Activated T-cell treated with anti-CD3 and anti-CD28 coated beads for 1 hour (primary cell): ENCODE measurements around the gene BBS9.
"Not testable (repeated sequence)": the region's sequence is repeated elsewhere in the genome, so short reads cannot be mapped to it uniquely, and the experiment has no call there.

Experiments used
- DNase-seq: peaks from one replicate; pipeline ENCODE4 v3.0.0-alpha.2; 2020; ENCODE audit warnings: low read depth

Gene BBS9

DNA sequence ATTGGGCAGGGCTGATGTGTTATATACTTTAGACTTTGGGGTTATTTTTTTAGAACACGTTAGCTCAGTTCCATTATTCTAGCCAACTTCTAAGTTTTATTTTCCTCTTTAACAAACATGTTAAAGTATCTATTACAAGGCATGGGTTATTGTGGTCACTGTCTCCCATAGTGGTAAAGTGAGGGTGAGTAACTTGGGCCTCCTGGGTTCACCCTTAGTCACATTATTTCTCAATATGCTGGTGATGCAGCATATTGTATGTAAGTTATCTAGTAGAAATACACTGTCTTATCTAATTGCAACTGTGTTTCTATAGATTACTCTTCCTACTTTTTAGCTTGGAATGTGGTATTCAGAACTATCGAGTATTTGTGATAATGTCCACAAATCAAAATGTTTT lies 65.9 kb downstream of the BBS9 start:
- DNase-seq = no peak

DNA sequence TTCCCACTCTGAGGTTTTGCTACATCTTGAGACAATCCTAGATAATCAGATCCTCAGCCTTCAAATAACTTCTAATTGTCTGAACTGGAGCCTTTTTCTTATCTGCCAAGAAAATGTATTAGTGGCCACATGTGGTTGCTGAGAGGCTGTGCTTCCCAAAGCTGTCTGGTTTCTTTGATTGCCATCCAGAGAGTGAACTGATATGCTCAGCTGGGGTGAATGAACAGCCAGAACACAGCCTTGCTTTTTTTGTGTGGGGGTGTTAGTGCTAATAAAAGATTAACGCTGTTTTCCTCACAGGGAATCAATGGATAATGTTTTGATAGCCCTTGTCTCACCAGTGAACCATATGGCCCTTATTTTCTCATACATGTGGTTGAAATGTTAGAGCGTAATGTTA lies 66.9 kb downstream of the BBS9 start:
- DNase-seq = no peak

DNA sequence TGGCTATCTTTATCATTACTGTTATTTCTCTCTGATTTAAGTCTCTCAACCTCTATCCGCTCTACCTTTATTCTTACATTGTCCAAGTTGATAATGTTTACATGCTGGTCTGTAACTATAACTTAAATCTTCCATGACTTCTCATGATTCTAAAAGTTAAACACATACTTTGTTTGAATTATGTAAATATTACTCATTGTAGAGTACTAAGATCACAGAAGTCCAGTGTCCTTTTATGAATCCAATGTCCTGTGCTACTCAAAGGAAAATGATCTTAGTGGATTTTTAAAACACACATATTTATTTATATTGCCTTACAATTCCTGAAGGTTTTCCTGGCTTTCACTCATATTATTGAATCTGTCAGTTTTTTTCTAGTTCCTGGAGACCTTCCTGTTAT lies 70.9 kb downstream of the BBS9 start:
- DNase-seq = no peak

DNA sequence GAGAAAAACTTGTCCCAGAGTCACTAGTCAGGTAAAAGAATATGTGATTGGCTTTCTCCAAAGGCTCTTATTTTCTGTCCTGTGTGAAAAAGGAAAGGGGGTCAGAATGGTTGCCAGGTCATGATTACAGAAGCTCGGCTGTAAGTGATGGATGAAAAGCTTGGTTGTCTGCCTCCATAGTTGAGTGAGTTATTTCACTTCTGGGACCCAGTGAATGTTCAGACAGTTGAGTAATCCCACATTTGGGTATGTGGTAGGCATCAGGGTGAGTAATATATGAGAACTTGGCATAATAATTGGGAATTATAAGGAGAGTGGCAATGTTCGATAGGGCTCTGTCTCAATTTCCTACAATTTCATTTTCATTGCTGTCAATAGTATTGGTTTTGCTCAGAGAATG lies 72.5 kb downstream of the BBS9 start:
- no peak for DNase-seq

DNA sequence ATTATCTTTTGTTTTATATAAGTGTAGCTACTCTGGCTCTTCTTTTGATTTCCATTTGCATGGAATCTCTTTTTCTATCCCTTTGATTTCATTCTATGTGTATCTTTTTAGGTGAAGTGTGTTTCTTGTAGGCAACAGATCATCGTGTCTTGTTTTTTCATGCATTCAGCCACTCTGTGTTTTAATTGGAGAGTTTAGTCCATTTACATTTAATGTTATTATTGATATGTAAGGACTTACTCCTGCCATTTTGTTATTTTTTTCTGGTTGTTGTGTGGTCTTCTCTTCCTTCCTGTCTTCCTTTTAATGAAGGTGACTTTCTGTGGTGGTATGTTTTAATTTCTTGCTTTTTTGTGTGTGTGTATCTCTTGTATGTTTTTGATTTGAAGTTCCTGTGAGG lies 81.6 kb downstream of the BBS9 start:
- DNase-seq = no peak

DNA sequence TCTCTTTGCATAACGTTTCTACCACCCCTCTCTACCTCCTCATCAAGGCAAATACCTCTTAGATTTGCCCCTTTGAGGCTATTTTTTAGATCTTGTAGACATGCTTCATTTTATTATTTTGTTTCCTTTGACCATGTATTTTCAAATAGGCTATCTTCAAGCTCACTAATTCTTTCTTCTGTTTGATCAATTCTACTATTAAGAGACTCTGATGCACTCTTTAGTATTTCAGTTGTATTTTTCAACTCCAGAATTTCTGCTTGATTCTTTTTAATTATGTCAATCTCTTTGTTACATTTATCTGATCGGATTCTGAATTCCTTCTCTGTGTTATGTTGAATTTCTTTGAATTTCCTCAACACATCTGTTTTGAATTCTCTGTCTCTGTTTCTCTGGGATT lies 82.8 kb downstream of the BBS9 start:
- DNase-seq = no peak

DNA sequence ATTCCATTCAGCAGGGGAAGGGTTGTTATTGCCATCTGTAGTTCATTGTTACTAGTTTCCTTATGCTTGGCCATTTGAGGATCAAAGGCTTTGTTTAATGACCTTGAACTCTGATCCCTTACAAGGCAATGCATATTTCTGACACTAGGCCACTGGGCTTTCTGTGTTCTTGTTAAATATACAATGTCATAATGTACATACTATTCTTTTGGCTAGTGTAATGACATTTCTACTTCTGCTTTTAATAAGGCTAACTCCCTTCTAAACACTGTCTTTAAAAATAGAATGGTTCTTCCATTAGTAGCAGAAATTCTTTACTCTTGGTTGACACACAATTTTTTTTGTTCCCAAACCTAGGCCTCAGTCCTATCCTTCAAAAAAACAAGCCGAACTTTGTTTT lies 86.6 kb downstream of the BBS9 start:
- no peak for DNase-seq

DNA sequence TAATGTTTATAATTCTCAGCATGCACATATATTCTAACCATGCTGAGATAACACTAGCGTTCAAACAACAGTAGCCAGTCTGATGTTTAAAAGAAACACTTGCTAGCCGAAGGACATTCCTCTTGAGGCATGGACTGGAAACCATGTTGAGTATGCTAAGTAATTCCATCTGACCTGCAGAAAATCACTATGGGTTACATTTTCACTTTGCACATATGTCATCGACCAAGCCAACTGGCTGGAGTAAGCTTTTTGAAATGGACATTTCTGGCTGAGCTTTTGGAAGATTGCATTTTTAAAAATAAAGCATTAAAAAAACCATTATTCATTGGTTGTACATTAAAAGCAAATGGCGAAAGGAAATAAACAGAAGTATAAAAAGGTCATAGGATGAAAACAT lies 88.2 kb downstream of the BBS9 start:
- no peak for DNase-seq

DNA sequence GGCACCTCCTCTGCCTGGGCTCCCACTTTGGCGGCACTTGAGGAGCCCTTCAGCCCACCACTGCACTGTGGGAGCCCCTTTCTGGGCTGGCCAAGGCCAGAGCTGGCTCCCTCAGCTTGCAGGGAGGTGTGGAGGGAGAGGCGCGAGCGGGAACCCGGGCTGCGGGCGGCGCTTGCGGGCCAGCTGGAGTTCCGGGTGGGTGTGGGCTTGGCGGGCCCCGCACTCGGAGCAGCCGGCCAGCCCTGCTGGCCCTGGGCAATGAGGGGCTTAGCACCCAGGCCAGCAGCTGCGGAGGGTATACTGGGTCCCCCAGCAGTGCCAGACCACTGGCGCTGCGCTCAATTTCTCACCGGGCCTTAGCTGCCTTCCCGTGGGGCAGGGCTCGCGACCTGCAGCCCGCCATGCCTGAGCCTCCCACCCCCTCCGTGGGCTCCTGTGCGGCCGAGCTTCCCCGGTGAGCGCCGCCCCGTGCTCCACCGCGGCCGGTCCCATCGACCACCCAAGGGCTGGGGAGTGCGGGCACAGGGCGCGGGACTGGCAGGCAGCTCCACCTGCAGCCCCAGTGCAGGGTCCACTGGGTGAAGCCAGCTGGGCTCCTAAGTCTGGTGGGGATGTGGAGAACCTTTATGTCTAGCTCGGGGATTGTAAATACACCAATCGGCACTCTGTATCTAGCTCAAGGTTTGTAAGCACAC lies 89.6 kb downstream of the BBS9 start:
- not testable (repeated sequence) for DNase-seq

DNA sequence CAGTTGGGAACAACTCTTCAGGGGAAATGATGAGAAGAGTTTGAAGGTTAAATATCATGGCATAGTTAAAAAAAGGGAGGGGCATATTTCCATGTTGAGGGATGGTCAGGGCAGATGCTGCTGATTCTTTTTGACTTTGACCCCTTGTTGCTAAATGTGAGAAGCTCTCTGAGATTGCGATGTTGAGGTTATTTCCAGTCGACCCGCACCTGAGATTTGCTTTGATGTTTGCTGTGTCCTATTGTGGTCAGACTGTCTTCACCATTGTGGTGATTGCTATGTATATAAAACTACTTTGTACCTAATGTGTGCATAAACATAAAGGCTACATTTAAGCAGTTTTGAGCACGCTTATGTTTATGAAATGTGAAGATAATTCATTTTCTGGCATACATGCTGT lies 90.9 kb downstream of the BBS9 start:
- no peak for DNase-seq

DNA sequence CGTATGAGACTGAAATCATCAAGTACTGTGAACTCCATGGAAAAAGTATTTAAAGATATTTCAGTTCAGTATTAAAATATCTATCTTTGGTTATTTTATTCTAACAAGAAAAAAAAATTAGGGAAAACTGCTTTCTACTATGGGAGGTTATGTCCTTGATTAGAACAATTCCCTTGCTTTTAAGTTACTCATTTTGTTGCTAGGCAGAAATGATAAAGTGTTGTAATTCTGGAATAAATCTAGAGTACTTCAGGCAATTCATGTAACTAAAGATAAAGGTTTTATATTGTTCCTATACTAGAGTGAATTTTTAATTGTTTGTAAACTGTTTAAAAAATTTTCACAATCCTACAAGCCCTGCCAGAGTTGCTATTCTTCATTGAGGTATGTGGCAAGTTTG lies 92.0 kb downstream of the BBS9 start:
- DNase-seq = no peak

DNA sequence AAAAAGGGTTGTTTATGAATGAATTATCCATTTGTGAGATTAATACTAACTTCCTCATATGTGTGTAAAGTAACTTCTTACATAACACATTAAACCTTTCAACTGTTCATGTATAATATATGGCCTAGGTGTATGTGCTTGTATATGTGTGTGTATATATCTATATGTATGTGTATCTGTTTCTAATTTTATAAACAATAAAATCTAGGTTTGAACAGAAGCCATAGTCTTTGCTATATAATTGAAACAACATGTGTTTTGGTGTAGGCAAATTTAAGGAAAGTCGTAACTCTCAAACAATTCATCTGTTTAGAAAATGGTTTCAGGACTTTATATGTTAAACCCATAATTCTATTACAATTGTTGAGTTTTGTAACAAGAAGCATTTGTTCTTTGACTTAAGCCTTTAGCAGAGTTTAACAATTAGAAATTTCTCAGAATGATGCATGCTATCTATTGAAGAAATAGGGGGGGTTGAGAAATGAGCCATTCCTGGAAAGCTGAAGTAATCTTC lies 103.3 kb downstream of the BBS9 start:
- DNase-seq = no peak

DNA sequence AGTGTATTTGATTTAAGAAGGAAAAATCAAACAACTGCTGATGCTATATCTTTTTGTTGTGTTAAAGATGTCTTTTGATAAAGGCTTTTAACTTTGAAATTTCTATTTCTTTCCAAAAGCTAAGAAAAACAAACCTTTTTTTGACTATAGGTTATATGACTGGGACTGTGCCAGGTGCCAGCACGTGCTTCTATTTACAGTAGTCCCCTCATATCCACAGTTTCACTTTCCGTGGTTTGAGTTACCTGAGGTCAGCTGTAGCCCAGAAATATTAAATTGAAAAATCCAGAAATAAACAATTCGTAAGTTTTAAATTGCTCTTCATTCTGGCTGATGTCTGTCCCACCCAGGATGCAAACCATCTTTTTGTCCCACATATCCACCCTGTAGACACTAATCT lies 104.3 kb downstream of the BBS9 start:
- DNase-seq = no peak

DNA sequence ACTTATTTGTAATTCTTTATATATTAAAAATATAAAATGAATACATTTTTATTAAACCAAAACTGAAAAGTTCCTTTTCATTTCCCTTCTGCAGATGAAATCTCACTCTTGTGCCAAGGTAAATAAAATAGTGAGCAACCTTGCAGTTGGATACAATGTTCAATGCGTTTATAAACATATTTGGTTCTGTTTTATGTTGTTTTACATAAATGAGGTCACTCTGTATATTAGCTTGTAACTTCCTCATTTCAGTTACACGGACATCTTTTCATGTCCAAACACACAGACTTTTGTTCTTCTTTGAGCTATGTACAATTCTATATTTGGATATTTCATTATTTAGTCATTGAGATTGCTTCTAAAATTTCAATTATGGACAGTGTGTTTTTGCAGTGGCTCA lies 107.7 kb downstream of the BBS9 start:
- DNase-seq = no peak

DNA sequence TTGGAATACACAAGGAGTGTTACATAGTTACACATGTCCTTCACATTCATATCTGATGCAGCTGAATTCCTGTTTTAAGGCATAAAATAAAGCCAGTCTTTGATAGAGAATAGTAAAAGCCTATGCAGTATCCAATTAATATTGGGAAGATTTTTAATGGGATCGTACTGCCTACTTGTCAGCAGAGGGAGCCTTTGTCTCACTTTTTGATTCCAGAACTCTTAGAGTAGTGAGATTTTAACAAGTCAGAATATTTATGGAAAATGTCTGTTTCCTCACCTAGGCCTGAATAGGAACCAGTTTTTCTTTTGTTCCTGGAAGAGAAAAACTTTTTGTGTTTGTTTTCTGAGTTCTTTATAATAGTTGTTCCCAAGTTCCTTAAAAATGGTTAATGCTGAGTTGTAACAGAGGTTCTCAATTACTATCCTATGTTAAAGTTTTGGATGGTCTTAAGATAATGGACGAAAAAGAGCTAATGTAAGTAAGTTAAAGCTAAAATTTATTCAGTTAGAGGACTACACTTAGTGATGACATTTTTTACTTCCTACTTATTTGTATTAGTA lies 114.0 kb downstream of the BBS9 start:
- DNase-seq = no peak

DNA sequence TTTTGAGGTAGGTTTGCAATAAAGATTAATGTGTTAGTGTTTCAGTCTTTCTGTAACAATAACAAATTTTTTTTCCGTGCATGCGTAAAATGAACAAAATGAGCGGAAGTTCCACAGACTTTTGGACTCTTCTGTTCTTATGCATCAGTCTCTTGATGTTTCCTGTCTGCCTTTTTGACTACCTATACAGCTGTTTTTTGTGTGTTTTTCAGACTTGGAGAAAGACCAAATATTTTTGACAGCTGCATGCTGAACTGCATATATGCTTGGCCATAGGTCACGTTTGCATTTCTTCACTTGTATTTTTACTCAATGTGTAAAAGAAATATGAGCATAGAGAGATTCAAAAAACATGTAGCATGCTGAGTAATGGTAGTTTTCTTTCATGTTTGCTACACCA lies 119.3 kb downstream of the BBS9 start:
- no peak for DNase-seq

DNA sequence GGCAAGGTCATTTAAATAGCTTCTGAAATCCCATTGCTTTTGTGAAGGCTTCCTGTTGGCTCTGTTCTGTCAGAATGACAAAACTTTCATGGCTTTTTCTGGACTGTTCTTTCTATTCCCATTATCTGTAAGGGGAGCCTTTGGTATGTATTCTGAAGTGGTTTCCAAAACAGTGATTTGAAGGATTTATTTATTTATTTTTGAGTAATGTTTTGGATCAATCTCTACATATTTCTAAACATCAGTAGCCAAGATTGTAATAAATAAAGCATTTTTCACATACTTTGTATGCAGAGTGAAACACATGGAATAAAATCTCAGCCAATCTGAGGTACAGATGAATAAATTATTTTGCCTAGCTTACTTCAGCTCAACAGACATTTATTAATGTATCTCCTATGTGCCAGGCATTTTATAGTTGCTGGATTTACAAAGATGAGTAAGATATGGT lies 121.1 kb downstream of the BBS9 start:
- DNase-seq = no peak

DNA sequence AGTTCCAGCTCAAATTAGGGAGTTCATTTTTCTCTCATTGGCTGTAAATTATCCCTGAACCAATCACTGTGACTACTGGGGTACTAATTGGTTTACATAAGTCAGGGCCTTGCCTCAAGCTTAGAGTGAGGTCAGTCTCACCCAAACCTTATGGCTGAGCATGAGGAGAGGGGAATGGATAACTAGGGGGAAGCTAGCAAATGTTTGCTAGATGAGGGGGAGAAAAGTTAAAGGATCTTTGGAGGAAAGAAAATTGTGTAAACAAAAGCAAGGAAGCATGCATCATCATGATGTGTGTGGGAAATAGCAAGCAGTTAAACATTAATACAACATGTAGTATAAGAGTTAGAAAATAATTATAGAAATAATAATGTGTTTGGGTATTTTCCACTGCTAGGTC lies 121.9 kb downstream of the BBS9 start:
- no peak for DNase-seq

DNA sequence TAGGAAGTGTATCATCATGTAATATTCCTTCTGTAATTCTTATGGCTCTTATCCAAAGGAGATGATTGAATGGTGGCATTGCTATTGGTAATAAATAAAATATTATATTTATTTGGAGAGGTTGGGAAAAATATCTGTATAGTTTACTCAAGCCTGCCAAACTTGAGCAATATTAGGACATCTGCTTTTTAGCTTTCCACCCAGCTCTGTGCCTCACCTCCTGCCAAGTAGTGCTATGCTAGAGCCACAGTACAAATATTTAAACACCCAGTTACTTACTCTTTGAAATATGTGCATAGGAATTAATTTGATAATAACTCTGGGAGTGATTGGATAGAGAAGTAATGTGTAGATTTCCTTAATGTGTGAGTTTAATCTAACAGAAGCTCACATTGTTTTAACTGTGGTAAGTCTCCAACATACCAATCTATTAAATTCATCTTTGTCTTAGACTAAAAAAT lies 129.2 kb downstream of the BBS9 start:
- DNase-seq = no peak

DNA sequence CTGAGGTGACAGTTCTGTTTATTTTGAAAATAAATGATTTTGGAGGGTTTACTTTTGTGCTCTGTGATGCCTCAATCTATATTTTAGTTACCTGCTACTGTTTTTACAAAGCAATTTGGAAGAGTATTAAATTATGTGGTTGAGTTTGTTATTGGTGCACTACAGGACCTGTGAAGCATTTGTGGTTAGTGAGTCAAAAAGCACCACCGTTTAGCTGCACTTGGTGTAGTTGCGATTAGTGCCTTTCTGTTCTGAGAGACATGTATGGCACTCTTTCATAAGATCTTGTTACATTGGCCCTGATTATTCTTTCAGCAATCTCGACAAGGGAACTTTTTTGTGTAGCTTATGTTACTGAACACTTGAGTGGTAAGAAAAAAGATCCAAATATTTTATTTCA lies 132.2 kb downstream of the BBS9 start:
- DNase-seq = no peak

DNA sequence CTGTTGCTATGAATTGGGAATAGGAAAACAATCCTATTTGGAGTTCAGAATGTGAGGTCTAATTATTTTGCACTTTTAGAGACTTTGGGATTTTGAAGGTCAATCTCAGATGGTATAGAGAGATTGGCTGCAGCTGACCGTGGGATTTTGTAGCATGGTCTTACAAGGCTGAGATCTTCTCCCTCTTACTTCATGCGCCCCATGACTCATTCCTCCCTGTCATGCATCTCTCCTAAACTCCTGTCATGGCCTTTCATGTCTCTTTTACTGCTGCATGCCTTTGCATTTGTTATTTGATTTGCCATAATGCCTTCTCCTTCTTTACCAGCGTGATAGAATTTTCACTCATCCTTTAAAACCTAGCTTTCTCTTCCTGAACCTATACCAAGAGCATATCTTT lies 133.1 kb downstream of the BBS9 start:
- no peak for DNase-seq

DNA sequence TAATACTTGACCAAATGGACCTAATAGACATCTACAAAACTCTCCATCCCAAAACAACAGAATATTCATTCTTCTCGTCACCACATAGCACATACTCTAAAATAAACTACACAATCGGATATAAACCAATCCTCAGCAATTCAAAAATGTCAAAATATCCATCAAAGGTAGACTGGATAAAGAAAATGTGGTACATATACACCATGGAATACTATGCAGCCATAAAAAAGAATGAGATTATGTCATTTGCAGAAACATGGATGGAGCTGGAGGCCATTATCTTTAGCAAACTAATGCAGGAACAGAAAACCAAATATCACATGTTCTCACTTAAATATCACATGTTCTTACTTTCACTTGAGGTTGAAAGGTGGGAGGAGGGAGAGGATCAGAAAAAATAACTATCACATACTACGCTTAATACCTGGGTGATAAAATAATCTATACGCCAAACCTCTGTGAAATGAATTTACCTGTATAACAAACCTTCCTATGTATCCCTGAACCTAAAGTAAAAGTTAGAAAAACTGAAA lies 142.5 kb downstream of the BBS9 start:
- DNase-seq = not testable (repeated sequence)

DNA sequence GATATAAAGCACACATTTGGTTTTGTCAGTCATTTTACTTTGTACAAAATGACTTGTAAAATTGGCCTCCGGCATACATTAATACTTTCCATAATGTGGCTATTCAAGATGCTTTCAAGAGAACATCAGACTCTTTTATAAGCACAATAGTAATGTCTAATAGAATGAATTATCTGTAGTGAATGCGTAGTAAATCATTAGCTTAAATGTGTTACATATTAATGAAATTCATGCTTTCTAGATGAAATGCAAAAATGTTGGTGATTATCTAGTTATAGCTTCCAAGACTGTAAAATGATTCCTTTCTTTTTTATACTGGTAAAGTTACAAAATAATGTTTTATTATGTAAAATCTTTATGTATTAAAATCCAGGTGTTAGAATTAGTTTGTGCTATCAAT lies 144.0 kb downstream of the BBS9 start:
- DNase-seq = no peak

DNA sequence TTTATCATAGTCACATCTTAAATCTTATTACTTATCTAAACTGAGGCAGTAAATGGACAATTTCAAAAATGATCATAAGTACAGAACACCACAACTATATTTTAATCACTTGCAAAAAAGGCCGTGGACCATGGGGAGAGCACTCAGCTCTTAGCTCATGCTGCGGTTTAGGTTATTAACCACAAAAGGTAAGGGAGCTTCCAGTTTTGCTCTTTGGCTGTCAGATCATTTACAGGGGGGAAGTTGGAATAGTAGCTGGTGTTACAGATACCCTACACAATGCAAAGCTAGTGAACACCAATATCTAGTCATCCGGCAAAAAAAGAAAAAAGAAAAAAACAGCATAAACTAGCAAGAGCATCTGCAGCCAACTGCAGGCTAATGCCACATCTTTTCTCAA lies 147.0 kb downstream of the BBS9 start:
- DNase-seq = no peak
